Measurements from ENCODE around the gene SUN2. TPM values are rescaled to one million over a fixed set of nuclear protein-coding genes. Genes with fewer than 3 reads are reported as not detected.
"Not testable (repeated sequence)": the region's sequence is repeated elsewhere in the genome, so short reads cannot be mapped to it uniquely, and the experiment has no call there.

Gene SUN2
- total and polyA plus RNA-seq, 2 of the 13 experiments (the other 11 are each of a cell fraction or from before 2014, with no cell fraction given), result 45.6 to 56.6 TPM

- TF ChIP-seq, protein P1, sequence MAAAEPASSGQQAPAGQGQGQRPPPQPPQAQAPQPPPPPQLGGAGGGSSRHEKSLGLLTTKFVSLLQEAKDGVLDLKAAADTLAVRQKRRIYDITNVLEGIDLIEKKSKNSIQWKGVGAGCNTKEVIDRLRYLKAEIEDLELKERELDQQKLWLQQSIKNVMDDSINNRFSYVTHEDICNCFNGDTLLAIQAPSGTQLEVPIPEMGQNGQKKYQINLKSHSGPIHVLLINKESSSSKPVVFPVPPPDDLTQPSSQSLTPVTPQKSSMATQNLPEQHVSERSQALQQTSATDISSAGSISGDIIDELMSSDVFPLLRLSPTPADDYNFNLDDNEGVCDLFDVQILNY (CRISPR knock-in tag; conservative IDR thresholded peaks at IDR 0.05), result no peak
- TF ChIP-seq, protein P2, sequence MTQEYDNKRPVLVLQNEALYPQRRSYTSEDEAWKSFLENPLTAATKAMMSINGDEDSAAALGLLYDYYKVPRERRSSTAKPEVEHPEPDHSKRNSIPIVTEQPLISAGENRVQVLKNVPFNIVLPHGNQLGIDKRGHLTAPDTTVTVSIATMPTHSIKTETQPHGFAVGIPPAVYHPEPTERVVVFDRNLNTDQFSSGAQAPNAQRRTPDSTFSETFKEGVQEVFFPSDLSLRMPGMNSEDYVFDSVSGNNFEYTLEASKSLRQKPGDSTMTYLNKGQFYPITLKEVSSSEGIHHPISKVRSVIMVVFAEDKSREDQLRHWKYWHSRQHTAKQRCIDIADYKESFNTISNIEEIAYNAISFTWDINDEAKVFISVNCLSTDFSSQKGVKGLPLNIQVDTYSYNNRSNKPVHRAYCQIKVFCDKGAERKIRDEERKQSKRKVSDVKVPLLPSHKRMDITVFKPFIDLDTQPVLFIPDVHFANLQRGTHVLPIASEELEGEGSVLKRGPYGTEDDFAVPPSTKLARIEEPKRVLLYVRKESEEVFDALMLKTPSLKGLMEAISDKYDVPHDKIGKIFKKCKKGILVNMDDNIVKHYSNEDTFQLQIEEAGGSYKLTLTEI (CRISPR knock-in tag; conservative IDR thresholded peaks at IDR 0.05), result no peak
- TF ChIP-seq MYPOP (CRISPR knock-in tag; IDR thresholded peaks at IDR 0.05), result 0 out of 2 replicates have a peak, but pooled peaks have one; percentile 32
- TF ChIP-seq, protein P3, sequence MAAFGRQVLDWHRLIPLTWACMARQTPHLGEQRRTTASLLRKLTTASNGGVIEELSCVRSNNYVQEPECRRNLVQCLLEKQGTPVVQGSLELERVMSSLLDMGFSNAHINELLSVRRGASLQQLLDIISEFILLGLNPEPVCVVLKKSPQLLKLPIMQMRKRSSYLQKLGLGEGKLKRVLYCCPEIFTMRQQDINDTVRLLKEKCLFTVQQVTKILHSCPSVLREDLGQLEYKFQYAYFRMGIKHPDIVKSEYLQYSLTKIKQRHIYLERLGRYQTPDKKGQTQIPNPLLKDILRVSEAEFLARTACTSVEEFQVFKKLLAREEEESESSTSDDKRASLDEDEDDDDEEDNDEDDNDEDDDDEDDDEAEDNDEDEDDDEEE (CRISPR knock-in tag; IDR thresholded peaks at IDR 0.05), result no peak
- TF ChIP-seq ETV5 (CRISPR knock-in tag; IDR thresholded peaks at IDR 0.05; ENCODE audit: borderline replicate concordance), result no peak
- no peak for TF ChIP-seq UBTF (CRISPR knock-in tag; IDR thresholded peaks at IDR 0.05)
- TF ChIP-seq ZNF331 (CRISPR knock-in tag; IDR thresholded peaks at IDR 0.05), result peak; percentile 32; the same call in 1 of the 2 replicates
- TF ChIP-seq KAT7 (CRISPR knock-in tag; IDR thresholded peaks at IDR 0.05; ENCODE audit: borderline replicate concordance), result peak; percentile 19; the same call in 1 of the 2 replicates
These were observed at the start of gene SUN2 (continued) for GRCh38 chr22:38755911-38756532.

DNA sequence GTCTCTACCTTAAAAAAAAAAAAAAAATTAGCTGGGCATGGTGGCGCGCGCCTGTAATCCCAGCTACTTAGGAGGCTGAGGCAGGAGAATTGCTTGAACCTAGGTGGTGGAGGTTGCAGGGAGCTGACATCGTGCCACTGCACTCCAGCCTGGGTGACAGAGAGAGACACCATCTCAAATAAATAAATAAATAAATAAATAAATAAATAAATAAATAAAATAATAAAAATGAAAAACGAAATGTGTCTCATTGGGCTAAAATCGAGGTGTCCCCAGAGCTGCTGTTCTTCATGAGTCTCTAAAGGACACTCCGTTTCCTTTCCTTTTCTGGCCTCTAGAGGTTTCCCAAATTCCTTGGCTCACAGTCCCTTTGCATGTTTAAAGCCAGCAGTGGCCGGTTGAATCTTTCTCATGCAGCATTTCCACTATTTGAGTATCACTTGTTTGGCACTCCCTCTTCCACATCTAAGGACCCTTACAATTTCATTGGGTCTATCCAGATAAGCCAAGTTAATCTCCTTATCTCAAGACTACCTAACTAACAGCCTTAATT lies 49.3 kb upstream of the SUN2 start:
- intact Hi-C loops (cut with micrococcal nuclease; ENCODE audit: unreplicated experiment); H3K4me2 ChIP-seq (ENCODE audit: low read depth, low read length); CTCF ChIA-PET (ENCODE audit: low intra/inter-chr PET ratio, low total read pairs); H3K9me3 ChIP-seq (ENCODE audit: low read length); H3K27me3 ChIP-seq (ENCODE audit: control insufficient read depth in 1 of 2, insufficient read depth in 2 of 2, low read length in 2 of 2); in situ Hi-C loops (cut with HindIII; ENCODE audit: extremely low pct_ligation_motif_present, low pct_unique_long_range_greater_than_20kb); DNase-seq (ENCODE audit: low spot score); H3K79me2 ChIP-seq (ENCODE audit: insufficient read depth, low read length); POLR2A ChIA-PET; H4K20me1 ChIP-seq (ENCODE audit: insufficient read depth, low read length); H3K36me3 ChIP-seq (replicated peaks in 1 of 2; ENCODE audit: control insufficient read depth in 1 of 2, insufficient read depth in 2 of 2, low read length in 2 of 2); H3K4me3 ChIP-seq (replicated peaks in 1 of 3; ENCODE audit: insufficient read depth in 1 of 3, low read depth in 2 of 3, low read length in 3 of 3); H3K4me1 ChIP-seq (ENCODE audit: insufficient read depth, low read length); BruUV-seq (replicated peaks); ATAC-seq; H3K27ac ChIP-seq (ENCODE audit: extremely low read length, insufficient read depth, low read length); H2AFZ ChIP-seq (ENCODE audit: low read length); H3K9ac ChIP-seq (ENCODE audit: insufficient read depth, low read depth, low read length); FAIRE-seq: not testable (repeated sequence)
- WGBS (ENCODE audit: low lambda C conversion rate), result 50% methylated on average over 8 of the region's 8 CpGs

Measured in HepG2 (cell line).